LNCaP clone FGC (cell line): ENCODE results near the gene CFAP97D2.
"Not testable (repeated sequence)": the region's sequence is repeated elsewhere in the genome, so short reads cannot be mapped to it uniquely, and the experiment has no call there.

Experiments used
- DNase-seq: peaks from one replicate; pipeline ENCODE4 v3.0.0-alpha.2; 2011; ENCODE audit warnings: low read depth
- H3K4me3 ChIP-seq: 2 replicates; pipeline ENCODE4 v1.5.1; 2011; ENCODE audit warnings: mild to moderate bottlenecking, low read depth, low read length, control low read depth
- TF ChIP-seq, protein P1 (sequence below): IDR thresholded peaks from 2 replicates; pipeline ENCODE4 v1.5.1; 2012; ENCODE audit warnings: mild to moderate bottlenecking; ENCODE audit not compliant: control insufficient read depth, insufficient read depth; ENCODE audit errors: extremely low read depth

Gene CFAP97D2

DNA sequence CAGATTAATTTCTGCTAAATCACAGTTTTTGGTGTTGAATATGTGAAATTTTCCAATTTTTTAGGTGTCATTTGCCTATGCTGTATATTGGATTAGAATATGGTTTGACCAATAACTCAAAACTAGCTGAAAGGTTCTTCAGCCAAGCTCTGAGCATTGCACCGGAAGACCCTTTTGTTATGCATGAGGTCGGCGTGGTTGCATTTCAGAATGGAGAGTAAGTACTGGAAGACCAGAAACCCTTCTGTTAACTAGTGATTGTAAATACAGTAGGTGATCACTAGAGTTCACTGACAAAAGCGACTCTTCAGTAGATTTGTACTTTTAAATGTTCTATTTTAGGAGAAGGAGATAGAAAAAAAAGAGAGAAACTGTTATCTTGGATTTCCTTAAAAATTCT, 78.0 kb downstream of the CFAP97D2 start:
- TF ChIP-seq, protein P1, sequence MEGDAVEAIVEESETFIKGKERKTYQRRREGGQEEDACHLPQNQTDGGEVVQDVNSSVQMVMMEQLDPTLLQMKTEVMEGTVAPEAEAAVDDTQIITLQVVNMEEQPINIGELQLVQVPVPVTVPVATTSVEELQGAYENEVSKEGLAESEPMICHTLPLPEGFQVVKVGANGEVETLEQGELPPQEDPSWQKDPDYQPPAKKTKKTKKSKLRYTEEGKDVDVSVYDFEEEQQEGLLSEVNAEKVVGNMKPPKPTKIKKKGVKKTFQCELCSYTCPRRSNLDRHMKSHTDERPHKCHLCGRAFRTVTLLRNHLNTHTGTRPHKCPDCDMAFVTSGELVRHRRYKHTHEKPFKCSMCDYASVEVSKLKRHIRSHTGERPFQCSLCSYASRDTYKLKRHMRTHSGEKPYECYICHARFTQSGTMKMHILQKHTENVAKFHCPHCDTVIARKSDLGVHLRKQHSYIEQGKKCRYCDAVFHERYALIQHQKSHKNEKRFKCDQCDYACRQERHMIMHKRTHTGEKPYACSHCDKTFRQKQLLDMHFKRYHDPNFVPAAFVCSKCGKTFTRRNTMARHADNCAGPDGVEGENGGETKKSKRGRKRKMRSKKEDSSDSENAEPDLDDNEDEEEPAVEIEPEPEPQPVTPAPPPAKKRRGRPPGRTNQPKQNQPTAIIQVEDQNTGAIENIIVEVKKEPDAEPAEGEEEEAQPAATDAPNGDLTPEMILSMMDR, result no peak
- no peak overlapping the region for H3K4me3 ChIP-seq
- no peak for DNase-seq

DNA sequence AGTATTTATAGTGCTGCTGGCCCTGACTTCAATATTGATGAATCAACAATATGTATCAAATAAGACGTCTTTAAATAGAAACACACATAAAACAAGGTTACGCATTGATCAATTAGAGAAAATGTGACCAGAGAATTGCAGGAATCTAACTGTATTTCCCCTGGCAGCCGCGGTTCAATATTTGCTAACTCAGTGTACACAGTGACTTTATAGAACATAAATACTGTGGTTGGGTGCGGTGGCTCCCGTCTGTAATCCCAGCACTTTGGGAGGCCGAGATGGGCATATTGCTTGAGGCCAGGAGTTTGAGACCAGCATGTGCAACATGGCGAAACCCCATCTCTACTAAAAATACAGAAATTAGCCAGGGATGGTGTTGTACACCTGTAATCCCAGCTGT, 79.5 kb downstream of the CFAP97D2 start:
- TF ChIP-seq, protein P1, result no peak
- DNase-seq, result no peak
- H3K4me3 ChIP-seq, result peak overlapping the region; percentile 3; the same call in 1 of the 2 replicates

DNA sequence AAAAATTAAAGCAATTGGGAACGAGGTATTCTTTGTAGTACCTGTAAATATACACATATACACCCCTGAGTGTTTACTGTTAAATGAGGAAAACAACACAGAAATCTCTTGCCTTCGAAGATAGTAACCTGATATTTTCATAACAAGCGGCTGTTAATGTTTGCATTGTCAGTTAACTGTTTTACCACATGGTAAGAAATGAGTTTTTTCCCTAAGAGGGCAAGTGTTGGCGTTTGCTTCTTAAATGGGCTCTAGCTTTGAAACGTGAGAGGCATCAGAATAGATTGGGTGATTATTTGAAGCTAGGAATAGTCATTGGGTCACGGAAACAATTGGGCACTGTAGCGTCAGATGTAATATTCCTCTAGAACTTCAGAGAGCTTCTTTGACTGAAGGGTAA, 80.3 kb downstream of the CFAP97D2 start:
- DNase-seq, result no peak
- TF ChIP-seq, protein P1, result no peak
- H3K4me3 ChIP-seq, result peak overlapping the region; percentile 14; the same call in 1 of the 2 replicates

DNA sequence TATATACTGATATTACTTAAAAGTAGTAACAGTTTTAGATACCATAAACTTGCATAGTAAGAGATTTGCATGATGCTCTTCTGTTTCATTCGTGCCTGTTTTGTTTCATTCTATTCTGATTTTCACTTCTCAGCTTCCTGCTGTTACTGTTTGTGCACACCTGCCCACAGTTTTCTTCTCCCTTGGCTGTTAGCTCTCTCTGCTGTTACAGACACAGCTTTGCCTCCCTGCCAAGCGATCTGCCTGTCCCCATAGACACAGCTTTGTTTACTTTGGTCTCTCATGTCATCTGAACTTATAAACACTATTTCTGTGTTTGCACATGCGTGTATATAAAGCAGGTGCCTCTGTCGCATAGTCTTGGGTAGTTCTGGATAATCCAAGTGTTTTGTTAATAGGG, 80.9 kb downstream of the CFAP97D2 start:
- TF ChIP-seq, protein P1, result no peak
- H3K4me3 ChIP-seq, result peak overlapping the region; percentile 14; the same call in 1 of the 2 replicates
- peak; percentile 88 for DNase-seq

DNA sequence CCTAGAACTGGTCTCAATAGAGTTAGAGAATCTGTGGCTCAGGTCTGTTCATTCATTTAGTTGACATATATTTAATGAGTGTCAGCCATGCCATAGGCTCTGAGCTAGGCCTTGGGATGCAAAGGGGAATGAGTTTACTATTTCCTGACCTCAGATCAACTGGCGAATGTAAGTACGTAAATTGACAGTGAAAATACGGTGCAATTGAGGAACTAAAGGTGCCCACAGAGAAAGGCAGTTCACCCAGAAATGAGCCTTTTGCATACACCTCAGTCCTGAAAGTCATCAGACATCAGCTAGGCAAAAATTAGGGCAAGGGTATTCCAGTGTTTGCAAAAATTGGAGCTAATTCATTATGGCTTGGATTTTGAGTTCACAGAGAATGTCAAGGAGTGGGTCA, 81.8 kb downstream of the CFAP97D2 start:
- TF ChIP-seq, protein P1, result no peak
- H3K4me3 ChIP-seq, result no peak overlapping the region
- no peak for DNase-seq

DNA sequence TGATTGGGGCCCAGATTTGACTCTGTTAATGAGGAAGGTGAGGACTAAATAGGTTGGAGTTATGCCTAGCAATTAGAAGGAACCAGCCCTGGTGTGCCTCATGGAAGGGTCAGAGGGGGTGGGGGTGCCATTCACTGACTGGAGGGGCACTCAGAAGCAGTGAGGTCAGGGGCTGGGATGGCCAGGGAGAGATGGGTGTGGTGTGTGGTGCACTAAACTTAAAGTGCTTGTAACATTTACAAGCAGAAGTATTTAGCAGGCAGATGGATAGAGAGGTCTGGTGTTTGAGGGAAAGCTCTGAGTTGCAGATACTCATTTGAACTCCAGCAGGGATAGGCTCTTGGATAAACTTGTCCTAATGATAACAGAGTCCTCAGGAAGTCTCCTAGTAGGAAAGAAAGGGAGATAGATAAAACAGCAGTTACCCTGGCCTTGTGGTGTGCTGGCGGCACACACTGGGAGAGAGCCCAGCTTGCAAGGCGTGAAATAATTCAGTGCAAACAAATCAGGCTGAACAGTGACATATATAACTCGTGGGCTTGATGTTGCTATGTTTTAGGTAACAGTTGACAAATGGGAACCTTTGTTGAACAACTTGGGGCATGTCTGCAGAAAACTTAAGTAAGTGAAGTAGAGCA, 82.4 kb downstream of the CFAP97D2 start:
- H3K4me3 ChIP-seq, result no peak overlapping the region
- DNase-seq, result no peak
- TF ChIP-seq, protein P1, result no peak

DNA sequence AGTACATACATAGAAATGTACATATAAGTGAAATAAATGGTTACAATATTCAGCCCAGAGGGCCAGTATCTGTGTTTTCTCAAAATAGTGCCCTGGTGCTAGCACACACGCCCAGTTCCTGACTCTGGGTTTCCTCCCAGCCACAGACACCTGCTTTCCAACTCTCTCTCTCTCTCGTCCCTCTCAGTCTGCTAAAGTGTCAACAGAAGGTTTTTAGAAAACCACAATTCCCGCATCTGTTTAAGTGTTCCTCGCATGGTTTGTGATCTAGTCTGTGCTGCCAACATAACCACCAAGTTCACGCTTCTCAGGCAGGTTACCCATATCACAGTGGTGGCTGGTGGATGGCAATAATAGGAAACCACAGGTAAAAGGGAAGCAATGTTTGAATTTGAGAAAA, 84.5 kb downstream of the CFAP97D2 start:
- TF ChIP-seq, protein P1, result no peak
- no peak for DNase-seq
- H3K4me3 ChIP-seq, result no peak overlapping the region

DNA sequence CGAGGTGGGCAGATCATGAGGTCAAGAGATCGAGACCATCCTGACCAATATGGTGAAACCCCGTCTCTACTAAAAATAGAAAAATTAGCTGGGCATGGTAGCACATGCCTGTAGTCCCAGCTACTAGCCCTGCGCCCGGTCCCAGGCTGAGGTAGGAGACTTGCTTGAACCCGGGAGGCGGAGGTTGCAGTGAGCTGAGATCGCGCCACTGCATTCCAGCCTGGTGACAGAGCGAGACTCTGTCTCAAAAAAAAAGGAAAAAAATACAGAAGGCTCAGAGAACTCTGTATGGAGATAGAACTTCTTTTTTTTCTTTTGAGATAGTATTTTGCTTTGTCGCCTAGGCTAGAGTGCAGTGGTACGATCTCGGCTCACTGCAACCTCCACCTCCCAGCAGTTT, 85.3 kb downstream of the CFAP97D2 start:
- H3K4me3 ChIP-seq, DNase-seq: not testable (repeated sequence)
